SIG-M5 (cell line): ENCODE measurements around the gene OPRL1.
A peak's percentile ranks its signal among the peaks of the same experiment; 100 is the strongest.

ENCODE experiments used
- DNase-seq: peaks from one replicate; lab custom pipeline; 2025; lab: John Stamatoyannopoulos, UW

The OPRL1 gene

DNA sequence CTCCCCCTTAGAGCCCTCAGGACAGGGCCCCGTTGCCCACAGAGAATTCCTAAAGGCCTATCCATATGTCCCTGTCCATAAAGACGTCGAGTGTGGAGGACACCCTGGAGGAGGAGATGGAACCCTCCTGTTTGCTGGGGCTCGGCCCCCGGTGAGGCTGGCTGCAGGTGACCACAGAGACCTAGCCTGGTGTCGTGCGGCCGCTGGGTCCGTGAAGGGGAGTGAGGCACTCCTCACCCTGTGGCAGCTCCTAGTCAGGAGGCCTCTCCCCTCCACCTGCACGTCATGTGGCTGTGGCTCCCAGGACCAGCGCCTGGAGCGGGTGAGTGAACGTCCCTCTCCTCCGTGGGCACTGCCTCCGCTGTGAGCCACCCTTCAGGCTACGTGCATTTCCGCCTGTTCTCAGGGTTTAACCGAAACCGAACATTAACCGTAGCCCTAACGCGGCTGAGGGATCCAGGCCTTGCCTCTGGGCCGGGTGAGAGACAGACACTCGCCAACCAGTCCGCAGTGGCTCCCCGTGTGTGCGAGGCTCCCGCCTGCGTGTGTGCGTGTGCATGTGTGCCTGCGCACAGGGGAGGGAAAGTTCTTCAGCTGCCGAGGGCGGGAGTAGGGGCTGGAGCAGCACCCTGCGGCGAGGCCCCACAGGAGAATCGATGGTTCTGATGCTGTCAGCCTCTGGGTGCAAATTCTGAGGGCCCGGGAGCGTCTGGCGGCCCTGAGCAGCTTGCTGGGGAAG lies 22.8 kb upstream of the OPRL1 start:
- DNase-seq = no peak

DNA sequence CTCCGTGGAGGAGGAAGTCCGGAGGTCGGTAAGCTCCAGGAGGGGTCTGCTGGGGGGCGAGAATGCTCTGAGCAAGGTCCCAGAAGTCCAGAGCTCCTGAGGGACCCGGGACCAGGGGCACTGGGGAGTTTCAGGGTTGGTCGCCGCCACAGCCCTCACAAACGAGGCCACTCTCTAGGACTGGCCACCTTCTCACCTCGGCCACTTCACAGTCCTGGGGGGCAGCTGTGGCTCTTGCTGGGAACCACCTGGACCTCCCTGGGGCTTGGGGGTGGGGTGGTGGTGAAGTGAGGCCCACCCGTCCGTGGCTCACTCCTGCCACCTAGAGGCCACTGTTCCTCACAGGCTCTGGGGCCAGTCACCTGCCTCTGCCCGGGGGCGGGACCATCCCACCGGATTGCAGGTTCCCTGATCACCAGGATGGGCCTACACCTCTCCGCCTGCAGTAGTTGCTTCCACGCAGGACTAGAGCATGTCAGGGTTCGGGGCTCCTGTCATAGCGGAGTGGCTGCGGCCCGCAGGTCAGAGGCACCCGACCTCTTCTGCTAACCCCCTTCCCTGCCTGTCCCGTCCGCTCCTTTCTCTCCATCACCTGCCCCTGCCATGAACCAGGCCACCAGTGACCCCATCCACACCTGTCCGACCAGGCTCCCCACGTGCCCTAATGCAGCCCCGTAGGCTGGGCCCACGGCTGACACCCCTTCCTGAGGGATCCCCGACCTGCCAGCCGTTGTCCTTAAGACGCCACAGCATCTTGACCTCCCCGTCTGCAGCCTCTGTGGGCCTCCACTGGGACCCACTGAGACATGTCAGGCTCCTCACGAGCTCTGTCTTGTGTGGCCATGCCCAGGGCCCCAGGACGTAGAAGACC lies 22.0 kb upstream of the OPRL1 start:
- DNase-seq = no peak

DNA sequence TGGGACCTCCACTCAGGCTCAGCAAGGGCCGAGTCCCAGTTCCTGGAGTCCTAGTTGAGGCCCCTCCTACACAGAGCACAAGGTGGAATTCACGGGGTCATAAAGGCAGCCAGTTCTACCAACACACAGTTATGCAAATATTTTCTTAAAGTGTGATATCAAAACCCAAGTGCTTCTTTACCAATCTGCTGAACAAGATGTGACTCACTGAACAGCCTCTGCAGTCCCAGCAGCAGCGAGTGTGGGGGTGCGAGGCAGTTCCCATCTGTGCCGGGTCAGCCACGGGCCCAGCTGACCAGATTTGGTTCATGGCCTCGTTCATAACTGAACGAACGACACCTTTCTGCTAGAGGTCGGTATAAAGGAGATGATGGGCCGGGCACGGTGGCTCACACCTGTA lies 21.3 kb upstream of the OPRL1 start:
- no peak for DNase-seq

DNA sequence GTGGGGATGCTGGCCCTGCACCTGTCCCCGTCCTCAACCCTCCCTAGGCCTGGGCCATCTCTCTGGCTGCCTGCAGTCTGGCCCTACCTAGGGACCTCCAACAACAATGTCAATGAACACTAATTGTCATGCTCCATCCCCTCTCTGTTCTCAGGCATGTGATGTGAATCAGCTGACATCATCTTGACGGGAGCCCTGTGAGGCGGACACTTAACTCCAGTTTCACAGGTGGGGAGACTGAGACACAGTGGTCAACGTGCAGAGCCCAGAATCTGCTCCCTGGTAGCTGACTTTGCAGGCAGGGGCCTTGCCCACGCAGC lies 17.6 kb upstream of the OPRL1 start:
- no peak for DNase-seq

DNA sequence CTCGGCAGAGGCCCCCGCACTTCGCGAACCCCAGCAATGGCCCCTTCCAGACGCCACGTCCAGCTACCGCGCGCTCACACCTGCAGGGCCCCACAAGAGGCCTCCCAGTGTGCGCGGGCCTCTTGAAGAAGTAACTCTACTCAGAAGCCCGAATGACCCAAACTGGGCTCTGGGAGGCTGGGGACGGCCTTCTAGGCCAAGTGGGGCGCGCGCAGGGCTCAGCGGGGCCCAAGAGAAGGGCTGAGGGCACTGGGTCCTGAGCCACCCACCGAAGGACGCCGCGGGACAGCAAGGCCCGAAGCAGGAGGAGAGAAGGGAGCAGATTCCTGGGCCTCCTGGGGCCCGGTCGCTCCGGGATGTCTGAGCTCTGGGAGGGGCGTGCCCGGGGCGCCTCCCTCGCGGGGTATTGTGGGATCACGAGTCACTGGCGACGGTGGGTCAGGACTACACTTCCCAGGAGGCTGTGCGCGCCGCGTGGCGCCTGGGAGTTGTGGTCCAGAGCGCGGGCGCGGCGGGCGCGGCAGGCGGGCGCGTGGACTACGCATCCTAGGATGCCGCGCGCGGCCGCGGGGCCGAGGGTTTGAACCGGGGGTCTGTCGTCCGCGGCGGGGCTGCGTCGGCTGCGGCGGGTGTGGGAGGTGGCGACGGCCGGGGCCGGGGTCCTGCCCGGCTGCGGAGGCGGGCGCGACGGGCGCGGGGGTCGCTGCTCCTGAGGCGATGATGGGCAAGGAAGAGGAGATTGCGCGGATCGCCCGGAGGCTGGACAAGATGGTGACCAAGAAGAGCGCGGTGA lies 17.1 kb upstream of the OPRL1 start, which contains the start of gene TCEA2:
TSS of gene TCEA2 (plus strand) at position 603 of the 793 bp plus-strand sequence. CDS start at position 718, 115 bp downstream.
- DNase-seq = peak; percentile 62

DNA sequence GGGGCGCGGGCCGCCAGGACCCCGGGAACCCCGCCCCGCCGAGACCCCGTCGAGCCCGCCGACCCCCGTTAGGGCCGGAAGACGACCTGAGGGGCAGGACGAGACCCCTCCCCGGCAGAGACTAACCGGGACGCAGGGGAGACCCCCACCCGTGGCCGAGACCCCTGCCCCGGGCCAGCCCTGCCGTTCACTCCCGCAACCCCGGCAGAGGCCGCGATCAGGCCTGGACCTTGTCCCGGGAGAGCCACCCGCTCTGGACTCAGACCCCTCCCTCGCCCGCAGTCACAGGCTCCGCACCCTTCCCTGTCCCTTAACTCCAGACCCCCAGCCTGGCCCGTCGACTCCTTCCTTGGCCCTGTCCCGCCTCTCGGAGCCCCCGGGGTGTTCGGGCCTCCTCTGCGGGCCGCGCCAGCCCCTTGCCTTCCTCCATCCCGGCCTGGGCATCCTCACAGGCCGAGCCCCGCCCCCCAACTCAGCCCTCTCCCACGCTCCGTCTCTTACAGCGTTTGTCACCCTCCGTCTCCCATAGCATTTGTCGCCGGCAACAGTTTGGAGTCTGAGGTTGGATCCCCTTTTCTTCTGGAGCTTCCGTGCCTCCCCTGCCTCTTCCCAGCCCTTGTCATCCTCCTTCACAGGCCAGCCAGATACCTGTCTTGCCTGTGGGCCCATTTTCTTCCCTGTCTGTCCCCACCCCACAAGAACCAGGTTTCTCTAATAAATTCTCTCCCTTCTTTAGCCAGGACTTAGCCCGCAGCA lies 16.3 kb upstream of the OPRL1 start:
- DNase-seq = no peak

DNA sequence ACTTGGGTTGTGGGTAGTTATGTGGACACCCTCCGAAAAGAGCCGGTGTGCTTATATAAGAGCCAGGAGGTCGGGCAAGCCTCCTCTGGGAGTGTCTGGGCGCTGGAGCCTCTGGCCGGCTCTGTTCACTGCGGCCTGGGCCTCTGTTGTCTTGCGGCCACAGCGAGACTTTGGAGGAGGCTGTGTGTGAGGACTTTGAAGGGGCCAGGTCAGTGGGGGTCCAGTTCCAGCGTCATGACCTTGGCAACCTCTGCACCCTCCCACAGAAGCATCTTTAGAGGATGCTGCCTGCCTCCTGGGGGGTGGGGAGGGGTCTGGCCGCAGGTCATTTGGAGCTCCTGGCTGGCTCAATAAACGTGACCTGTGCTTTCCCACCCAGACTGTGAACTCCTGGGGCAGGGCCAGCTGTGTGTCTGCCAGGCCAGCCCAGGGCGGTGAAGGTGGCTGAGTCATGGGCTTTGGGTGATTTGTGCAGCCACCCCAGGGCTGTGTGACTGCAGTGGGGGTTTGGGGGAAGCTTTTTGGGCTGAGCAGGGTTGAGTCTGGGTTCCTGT lies 15.7 kb upstream of the OPRL1 start:
- no peak for DNase-seq

DNA sequence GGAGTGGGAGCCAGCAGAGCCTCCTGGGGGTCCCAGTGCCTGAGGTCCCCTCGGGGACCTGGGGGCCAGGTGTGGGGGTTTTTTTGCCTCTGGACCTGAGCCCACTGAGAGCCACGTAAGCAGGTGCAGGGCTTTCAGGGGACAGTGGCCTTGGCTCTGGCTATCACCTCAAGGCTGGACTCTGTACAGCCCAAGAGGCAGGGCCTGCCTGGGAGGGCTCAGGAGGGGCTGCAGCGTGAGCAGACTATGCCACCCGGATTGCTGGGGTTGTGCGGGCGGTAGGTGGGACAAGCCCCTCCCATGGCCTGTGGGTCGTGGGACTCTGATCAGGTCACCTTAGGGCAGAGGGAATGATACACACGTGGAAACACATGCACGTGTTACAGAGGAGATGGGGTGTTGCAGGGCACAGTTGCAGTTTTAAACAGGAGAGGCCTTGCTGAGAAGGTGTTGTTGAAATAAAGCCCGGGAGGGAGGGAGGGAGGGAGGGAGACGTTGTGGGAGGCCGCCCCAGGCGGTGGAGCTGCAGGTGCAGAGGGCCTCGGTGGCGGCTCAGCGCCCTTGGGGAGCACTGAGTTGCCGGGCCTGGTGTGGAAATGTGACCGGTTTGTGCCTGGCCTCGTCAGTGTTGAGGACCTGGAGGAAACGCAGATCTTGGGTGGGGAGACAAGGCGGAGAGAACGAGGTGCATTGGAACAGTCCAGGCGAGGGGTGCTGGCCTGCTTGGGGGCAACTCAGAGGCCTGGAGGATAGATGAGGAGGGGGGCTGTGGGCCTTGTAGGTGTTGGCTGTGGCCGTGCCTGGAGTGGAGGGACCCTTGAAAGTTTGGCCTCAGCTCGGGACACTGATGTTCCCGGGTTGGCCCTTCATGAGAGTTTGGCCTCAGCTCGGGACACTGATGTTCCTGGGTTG lies 14.6 kb upstream of the OPRL1 start:
- DNase-seq = no peak

DNA sequence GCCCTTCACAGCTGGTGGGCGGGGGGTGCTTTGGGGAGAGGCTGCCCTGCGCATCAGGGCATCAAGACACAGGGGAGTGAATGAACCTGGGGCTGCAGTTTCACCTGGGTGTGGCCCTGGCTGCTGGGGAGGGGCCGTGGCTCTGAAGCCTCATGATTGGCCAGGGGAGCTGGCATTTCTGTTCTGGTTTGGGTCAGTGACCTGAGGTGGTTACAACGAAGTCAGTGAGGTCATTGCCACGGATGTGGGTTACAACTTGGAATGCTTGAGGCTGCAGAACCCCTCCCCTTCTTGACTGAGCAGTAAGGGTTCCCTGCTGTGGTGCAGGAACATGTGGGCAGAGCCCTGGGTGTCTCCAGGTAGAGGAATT lies 13.9 kb upstream of the OPRL1 start:
- no peak for DNase-seq

DNA sequence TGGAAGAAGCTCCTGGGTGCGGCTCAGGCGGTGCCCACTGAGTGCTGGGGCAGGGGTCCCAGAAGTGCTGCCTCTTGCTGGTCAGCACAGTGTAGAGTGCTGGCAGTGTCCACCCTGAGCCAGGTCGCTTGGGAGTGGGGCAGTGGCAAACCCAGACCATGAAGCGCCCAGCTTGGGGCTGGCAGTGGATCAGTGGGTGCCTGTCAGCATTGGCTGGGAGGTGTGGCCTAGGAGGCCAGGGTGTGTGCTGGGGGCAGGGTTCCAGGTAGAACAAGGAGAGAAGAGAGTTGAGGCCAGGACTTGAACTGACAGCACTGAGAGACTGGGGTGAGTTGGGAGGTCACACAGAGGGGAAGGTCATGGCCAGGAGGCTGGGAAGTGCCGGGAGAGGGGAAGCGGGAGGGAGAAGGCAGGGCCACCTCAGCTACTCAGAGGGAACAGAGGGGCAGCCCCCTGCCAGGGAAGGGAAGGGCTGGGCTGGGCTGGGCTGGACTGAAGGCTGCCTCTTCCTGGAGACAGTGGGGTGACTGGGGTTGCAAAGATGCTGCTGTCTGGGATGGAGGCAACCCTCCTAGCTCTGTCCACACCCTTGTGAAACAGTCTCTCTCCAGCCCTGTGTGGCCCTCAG lies 12.8 kb upstream of the OPRL1 start:
- no peak for DNase-seq

DNA sequence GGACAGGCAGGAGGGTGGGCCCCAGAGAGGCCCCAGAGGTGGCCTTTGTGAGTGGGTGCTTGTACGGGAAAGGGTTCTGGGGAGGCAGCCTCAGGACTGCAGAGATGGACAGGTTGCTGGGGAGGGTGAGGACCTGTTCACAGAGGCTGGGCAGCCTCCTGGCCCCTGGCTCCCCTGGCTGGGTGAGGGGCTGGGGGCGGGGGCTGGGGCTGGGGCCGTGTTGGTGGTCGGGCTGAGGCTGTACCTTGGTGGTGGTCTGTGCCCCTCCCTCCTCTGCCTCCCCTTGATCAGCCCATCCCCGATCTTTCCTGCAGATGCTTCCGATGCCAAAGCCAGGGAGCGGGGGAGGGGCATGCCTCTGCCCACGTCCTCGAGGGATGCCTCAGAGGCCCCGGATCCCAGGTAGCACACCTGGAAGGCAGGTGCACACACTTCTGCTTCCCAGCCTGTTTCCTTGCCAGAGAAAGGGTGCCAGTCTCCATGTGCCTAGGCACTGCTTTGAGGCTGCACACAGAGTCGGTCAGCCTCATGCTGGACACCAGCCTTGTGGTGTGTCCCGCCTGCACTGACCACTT lies 12.1 kb upstream of the OPRL1 start:
- DNase-seq = no peak

DNA sequence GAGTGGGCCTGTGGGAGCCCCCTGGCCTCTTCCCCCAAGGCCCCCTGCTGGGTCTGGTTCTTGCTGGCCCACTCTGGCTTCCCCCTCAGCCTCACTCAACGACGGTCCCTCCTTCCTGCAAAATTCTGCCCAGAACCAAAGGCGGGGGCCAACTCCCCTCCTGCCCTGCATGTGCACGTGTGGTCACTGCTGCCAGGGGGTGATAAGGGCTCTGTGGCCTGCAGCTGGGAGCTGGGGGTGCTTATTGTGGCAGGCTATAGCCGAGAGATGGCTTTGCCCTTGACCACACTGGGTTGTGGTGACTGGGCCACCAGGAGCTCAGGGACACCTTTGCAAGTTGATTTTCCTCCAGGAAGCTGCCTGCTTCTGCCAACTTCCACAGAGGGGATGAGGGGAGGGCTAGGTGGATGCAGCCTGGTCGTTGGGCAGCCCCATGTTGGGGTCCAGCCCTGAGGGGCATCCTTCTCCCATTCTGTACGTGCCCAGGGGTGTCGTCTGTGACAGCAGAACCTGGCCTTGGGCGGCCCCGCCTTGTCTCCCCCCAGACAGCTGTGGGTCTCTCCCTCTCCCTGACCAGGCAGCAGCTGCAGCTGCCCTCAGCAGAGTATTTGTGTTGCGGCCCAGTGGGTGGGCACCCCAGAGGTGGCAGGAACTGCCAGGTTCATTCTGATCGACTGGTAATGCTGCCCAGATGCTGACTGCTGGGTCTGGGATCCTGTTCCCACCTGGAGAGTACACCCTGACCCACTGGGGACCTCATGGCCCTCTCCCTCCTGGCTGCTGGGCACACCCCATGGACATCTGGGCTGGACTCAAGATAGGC lies 11.3 kb upstream of the OPRL1 start:
- DNase-seq = no peak

DNA sequence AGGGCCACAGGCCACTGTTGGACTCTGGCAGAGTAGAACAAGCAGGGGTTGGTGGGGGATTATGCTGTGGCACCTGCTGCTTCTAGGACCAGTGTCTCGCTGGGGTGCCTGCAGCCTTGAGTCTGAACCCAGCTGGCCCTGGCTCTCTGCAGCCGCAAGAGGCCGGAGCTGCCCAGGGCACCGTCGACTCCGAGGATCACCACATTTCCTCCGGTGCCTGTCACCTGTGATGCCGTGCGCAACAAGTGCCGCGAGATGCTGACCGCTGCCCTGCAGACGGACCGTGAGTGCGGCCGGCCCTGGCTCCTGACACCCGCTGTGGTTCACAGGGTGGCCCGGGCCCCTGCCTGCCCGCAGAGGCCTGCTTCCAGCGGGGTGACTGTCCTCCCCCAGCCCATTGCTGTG lies 10.7 kb upstream of the OPRL1 start:
- no peak for DNase-seq

DNA sequence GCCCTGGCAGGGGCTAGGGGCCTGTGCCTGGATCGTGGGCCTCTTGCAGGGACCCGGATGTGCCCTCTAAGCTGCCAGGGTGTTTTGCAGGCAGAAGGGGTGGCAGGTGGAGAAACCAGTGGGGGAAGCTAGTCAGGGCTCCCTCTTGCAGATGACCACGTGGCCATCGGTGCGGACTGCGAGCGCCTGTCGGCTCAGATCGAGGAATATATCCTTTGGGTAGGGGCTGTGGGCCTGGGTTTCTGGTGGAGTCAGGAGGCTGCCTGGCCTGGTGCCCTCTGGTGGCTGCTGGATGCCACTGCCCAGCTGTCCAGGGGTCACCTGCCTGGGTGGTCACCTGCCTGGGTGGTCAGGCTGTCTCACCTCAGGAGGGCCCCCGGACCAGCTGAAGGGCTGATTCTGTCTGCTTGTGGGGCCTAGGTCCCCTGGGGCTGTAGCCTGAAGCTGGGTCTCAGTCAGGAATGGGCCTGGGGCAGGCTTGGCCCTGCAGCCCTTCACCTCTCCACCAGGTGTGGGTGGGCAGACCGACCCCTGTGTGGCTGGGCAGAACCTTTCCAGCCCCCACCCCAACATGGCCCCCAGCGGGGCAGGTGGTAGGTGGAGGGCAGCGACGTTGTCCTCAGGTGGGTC lies 10.2 kb upstream of the OPRL1 start:
- no peak for DNase-seq

DNA sequence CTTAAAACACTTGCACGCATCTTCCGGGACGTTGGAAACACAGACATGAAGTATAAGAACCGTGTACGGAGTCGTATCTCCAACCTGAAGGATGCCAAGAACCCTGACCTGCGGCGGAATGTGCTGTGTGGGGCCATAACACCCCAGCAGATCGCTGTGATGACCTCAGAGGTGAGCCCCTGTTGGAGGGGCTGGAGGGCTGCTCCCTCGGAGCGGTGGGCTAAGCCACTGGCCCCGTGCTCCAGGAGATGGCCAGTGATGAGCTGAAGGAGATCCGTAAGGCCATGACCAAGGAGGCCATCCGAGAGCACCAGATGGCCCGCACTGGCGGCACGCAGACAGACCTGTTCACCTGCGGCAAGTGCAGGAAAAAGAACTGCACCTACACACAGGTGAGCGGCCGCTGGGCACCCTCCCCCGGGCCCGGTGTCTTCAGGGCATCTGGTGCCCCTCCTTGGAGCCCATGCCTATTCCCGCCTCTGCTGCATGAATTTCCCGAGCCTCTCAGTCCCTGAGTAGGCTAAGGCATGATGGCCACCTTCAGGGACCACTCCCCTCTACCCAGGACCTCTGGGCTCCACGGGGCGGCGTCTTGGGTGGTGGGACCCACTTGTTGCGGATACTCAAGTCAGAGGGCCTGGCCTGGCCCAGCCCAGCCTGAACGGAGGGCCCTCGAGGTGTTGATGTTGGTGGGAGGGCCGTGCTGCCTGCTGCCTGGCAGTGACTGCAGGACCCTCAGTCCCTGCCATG lies 9.5 kb upstream of the OPRL1 start:
- no peak for DNase-seq

DNA sequence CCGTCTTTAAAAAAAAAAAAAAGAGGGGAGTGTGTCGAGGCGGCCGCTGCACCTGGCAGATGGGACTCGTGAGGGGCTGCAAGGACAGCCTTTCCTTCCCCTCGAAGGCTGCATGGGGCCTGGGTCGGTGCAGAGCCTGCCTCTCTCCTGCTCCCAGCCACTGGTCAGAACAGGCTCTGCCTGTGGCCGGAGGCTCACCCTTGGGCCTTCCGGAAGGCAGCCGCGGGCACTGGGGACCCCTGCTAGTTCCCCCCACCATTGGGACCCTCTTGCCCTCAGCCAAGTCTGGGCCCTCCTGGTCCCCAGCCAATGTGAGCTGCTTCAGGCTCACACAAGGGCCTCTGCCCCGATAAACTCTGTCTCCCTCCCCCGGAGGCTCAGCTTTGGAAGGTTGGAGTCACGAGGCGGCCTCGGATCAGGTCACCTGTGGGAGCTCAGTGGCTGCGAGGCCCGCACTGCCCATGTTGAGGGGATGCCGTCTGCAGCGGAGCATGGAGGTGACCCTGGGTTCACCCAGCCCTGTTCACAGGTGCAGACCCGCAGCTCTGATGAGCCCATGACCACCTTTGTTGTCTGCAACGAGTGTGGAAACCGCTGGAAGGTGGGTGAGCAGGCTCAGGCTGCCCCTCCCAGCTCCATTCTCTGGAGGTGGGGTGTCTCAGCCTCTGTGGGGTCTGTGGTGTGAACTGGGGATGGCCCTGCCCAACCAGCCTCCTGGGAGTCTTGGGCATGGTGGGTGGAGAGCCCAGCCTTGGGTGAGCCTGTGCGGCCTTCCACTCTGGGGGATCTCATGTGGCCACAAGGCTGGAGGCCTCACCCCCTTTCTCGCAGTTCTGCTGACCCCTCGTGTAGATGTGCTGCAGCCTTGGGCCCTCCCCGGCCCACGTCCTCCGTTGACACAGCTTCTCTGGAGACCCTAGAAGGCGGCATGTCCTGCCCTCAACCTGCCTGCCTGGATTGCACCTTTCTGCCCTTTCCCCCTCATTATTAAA lies 8.2 kb upstream of the OPRL1 start:
- DNase-seq = no peak
